Tibial nerve (tissue), 4 donors: ENCODE results near the gene SEPHS2. TPM values are rescaled to one million over a fixed set of nuclear protein-coding genes. Genes with fewer than 3 reads are reported as not detected.

Experiments
- DNase-seq, 2 donors: peaks; one replicate each; pipeline ENCODE4 v3.0.0-alpha.2; 2019; ENCODE audit warnings: low spot score in 2 of 2
- H3K27ac ChIP-seq, 4 donors: fragments of 200-600 bp; sonication (generic) in 3 of 4; one replicate each; pipeline ENCODE4 v1.5.1; 2017 to 2019; ENCODE audit warnings: mild to moderate bottlenecking in 1 of 4
- H3K27me3 ChIP-seq, 2 donors: fragments of 200-600 bp; sonication (generic) in 1 of 2; one replicate each; pipeline versions ENCODE4 v1.5.1 to v1.6.0; 2017 to 2019
- H3K36me3 ChIP-seq, 3 donors: fragments of 200-600 bp; sonication (generic); one replicate each; pipeline ENCODE4 v1.5.1; 2018 to 2019
- H3K4me1 ChIP-seq, 4 donors: fragments of 200-600 bp; sonication (generic) in 3 of 4; one replicate each; pipeline ENCODE4 v1.5.1; 2017 to 2019
- H3K4me3 ChIP-seq, 4 donors: fragments of 200-600 bp; sonication (generic) in 3 of 4; one replicate each; pipeline ENCODE4 v1.5.1; 2017 to 2019; ENCODE audit warnings: mild to moderate bottlenecking in 1 of 4, moderate library complexity in 1 of 4
- H3K9me3 ChIP-seq, 4 donors: fragments of 200-600 bp; sonication (generic) in 3 of 4; one replicate each; pipeline ENCODE4 v1.5.1; 2017 to 2019
- CTCF ChIP-seq, 5 experiments: fragments of 200-600 bp in 3 of 5; fragments of 450-650 bp in 2 of 5; sonication (generic) in 3 of 5; IDR thresholded peaks; one replicate each; pipeline ENCODE4 v1.5.1; 2016 to 2019; ENCODE audit warnings: antibody characterized with exemption in 5 of 5, mild to moderate bottlenecking in 3 of 5, moderate library complexity in 2 of 5
- EP300 ChIP-seq, 2 donors: sonication (generic); formaldehyde crosslinking; IDR thresholded peaks; one replicate each; pipeline ENCODE4 v1.6.1; 2017; ENCODE audit warnings: antibody characterized with exemption in 2 of 2, mild to moderate bottlenecking in 1 of 2
- POLR2A ChIP-seq, 2 donors: fragments of 450-650 bp; IDR thresholded peaks; one replicate each; pipeline ENCODE4 v1.6.1; 2017; ENCODE audit warnings: antibody characterized with exemption in 2 of 2, mild to moderate bottlenecking in 2 of 2, moderate library complexity in 2 of 2
- WGBS, 2 donors: methylation state at CpG; one replicate each; pipeline ENCODE4 v1.1.5; 2018; 5-methylcytosine and 5-hydroxymethylcytosine counted together
- total RNA-seq, 4 donors: library from RNA; depleted of rRNA; stranded (reverse); fragments of >200 nt; gene quantifications; one replicate each; pipeline ENCODE4 v1.1.0, GENCODE V29; 2016

Gene SEPHS2
- total RNA-seq, 4 donors from 2014 or later: 26.2 to 36.5 (median 33.5) TPM

- Histone ChIP-seq H3K4me3 (no peak overlapping the region), H3K4me1 (no peaks in the 10 kb centered on the region), H3K27ac (no peak overlapping the region), H3K36me3 (no peaks in the 10 kb centered on the region), H3K27me3 (no peaks in the 10 kb centered on the region), H3K9me3 (no peaks in the 10 kb centered on the region)
- 82 to 95% methylated on average over 4 of the region's 4 CpGs for WGBS, 2 donors
- TF ChIP-seq EP300 (IDR thresholded peaks at IDR 0.05): no peak
- DNase-seq: no peak
Measured at GRCh38 chr16:30491229-30491628, 45.6 kb upstream of the SEPHS2 start.

- no peak for DNase-seq
- no peaks in the 10 kb centered on the region for H3K36me3 ChIP-seq
- H3K27ac ChIP-seq: no peak overlapping the region
- TF ChIP-seq EP300 (IDR thresholded peaks at IDR 0.05) (no peak), CTCF (IDR thresholded peaks at IDR 0.05) (no peak), POLR2A (IDR thresholded peaks at IDR 0.05) (no peak)
- H3K4me3 ChIP-seq: no peak overlapping the region
- 56% methylated on average over 6 of the region's 6 CpGs for whole genome bisulfite sequencing, 2 donors
- no peaks in the 10 kb centered on the region for H3K9me3 ChIP-seq
- no peaks in the 10 kb centered on the region for H3K4me1 ChIP-seq
- no peaks in the 10 kb centered on the region for H3K27me3 ChIP-seq
Measured at GRCh38 chr16:30490210-30490609, 44.5 kb upstream of the SEPHS2 start.

- Histone ChIP-seq H3K36me3 (no peaks in the 10 kb centered on the region), H3K9me3 (no peaks in the 10 kb centered on the region), H3K27ac (no peak overlapping the region), H3K4me1 (no peaks in the 10 kb centered on the region), H3K4me3 (no peak overlapping the region), H3K27me3 (no peaks in the 10 kb centered on the region)
- DNase-seq: no peak
- 54 to 62% methylated on average over 11 of the region's 11 CpGs for WGBS, 2 donors
- TF ChIP-seq EP300 (IDR thresholded peaks at IDR 0.05) (no peak), CTCF (IDR thresholded peaks at IDR 0.05) (no peak), POLR2A (IDR thresholded peaks at IDR 0.05) (no peak)
Measured at GRCh38 chr16:30488764-30489605, 43.3 kb upstream of the SEPHS2 start.

GRCh38 chr16:30485818-30486436 lies 40.3 kb upstream of the SEPHS2 start:
- Histone ChIP-seq H3K36me3 (no peaks in the 10 kb centered on the region), H3K27me3 (no peaks in the 10 kb centered on the region), H3K27ac (no peak overlapping the region), H3K4me1 (no peaks in the 10 kb centered on the region), H3K9me3 (no peaks in the 10 kb centered on the region), H3K4me3 (no peak overlapping the region)
- DNase-seq: no peak
- 78 to 85% methylated on average over 7 of the region's 7 CpGs for WGBS, 2 donors
- TF ChIP-seq CTCF (IDR thresholded peaks at IDR 0.05) (no peak), EP300 (IDR thresholded peaks at IDR 0.05) (no peak), POLR2A (IDR thresholded peaks at IDR 0.05) (no peak)

GRCh38 chr16:30484887-30485286 lies 39.2 kb upstream of the SEPHS2 start:
- DNase-seq: no peak
- Histone ChIP-seq H3K36me3 (no peaks in the 10 kb centered on the region), H3K27me3 (no peaks in the 10 kb centered on the region), H3K4me1 (no peaks in the 10 kb centered on the region), H3K4me3 (no peak overlapping the region), H3K9me3 (no peaks in the 10 kb centered on the region), H3K27ac (no peak overlapping the region)
- TF ChIP-seq POLR2A (IDR thresholded peaks at IDR 0.05): no peak
- TF ChIP-seq CTCF (IDR thresholded peaks at IDR 0.05): no peak
- TF ChIP-seq EP300 (IDR thresholded peaks at IDR 0.05): no peak
